ENCODE data around the gene FAM118B. TPM values are rescaled to one million over a fixed set of nuclear protein-coding genes. Genes with fewer than 3 reads are reported as not detected.

Gene FAM118B
- total and polyA plus RNA-seq, 2 of the 4 experiments (the other 2 are of a cell fraction), result 20.0 to 27.2 TPM

DNA sequence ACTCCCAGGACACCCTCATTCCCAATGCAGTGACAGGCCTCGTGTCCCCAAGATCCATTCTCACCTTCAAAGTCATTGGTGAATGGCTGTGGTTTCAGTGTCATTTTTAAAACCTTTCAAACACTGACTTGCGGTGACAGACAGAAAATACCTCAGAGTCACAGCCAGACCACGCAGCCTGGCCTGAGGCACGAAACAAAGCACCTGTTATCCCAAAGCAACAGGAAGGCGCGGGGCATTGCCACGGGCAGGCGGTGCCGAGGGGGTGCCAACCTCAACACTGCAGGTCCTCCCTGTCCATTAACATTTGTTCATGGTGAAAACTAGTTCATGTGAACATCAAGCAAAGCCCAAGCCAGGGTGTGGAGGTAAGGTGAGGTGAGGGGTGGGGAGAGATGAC lies 38.3 kb upstream of the FAM118B start:
- no peak for TF ChIP-seq CHD1 (IDR thresholded peaks at IDR 0.05; ENCODE audit: low read depth, low read length)
- no peak for TF ChIP-seq POLR2A (IDR thresholded peaks at IDR 0.05; ENCODE audit: low read depth, low read length)
- H3K9me1 ChIP-seq (ENCODE audit: insufficient read depth, low read length), result no peaks in the 10 kb centered on the region; the same call in 1 of the 2 replicates
- POLR2A ChIA-PET (ENCODE audit: unreplicated experiment), result no interaction called here
- no peak overlapping the region for H4K91ac ChIP-seq (ENCODE audit: insufficient read depth, low read depth, low read length)
- no peaks in the 10 kb centered on the region for H3K79me1 ChIP-seq (ENCODE audit: low read depth in 1 of 2, low read length in 2 of 2)
- H3K4me3 ChIP-seq (ENCODE audit: insufficient read depth, low read depth, low read length), result no peak overlapping the region
- no peak overlapping the region for H3K14ac ChIP-seq (replicated peaks; ENCODE audit: low read depth, low read length)
- H3K9ac ChIP-seq (ENCODE audit: low read depth, low read length), result no peak overlapping the region
- H2BK5ac ChIP-seq (ENCODE audit: low read depth, low read length, poor library complexity, severe bottlenecking), result no peak overlapping the region
- no peak overlapping the region for H2BK120ac ChIP-seq (ENCODE audit: low read depth, low read length)
- 90% methylated on average over 2 of the region's 9 CpGs; no CpG with 5 or more reads in 1 of the 2 experiments for whole genome bisulfite sequencing, 2 experiments (ENCODE audit: extremely low coverage in 2 of 2, insufficient read length in 1 of 2)
- H2AFZ ChIP-seq (replicated peaks; ENCODE audit: low read length, poor library complexity), result no peak overlapping the region
- H3K27ac ChIP-seq (ENCODE audit: insufficient read depth, low read length), result no peak overlapping the region
- no peaks in the 10 kb centered on the region for H4K20me1 ChIP-seq (ENCODE audit: insufficient read depth, low read length)
- H4K8ac ChIP-seq (ENCODE audit: low read depth in 2 of 2, low read length in 2 of 2), result no peak overlapping the region
- H3K4me2 ChIP-seq (ENCODE audit: low read depth, low read length), result no peak overlapping the region
- H3K23ac ChIP-seq (ENCODE audit: low read depth, low read length), result no peak overlapping the region
- no TSS peak for BruUV-seq (replicated peaks)
- peaks cover 37% of the 10 kb centered on the region for H3K27me3 ChIP-seq (ENCODE audit: control insufficient read depth, insufficient read depth, low read length)
- no peak overlapping the region for H3K4ac ChIP-seq (ENCODE audit: low read depth, low read length)
- no peak overlapping the region for H2BK15ac ChIP-seq (ENCODE audit: low read depth, low read length)
- peaks cover 2% of the 10 kb centered on the region; the same call in 1 of the 2 replicates for H3K4me1 ChIP-seq (ENCODE audit: control insufficient read depth, insufficient read depth, low read length)
- H3K56ac ChIP-seq (ENCODE audit: extremely low read depth, insufficient read depth, low read length), result no peak overlapping the region
- H3K36me3 ChIP-seq (ENCODE audit: control insufficient read depth, insufficient read depth, low read length), result no peaks in the 10 kb centered on the region
- no peaks in the 10 kb centered on the region for H3K9me3 ChIP-seq (ENCODE audit: control insufficient read depth, insufficient read depth, low read length)
- no peak for ATAC-seq (ENCODE audit: low read depth)
- no peak overlapping the region for H2AK9ac ChIP-seq (replicated peaks; ENCODE audit: low read depth, low read length, poor library complexity)
- intact Hi-C loops (cut with micrococcal nuclease) (no loop called here), dilution Hi-C loops (cut with HindIII; ENCODE audit: low sequenced_read_pairs, unreplicated experiment) (no loop called here), in situ Hi-C loops (cut with MboI; ENCODE audit: low sequenced_read_pairs) (no loop called here)
- CTCF ChIA-PET, result no interaction called here
- no peak overlapping the region for H4K5ac ChIP-seq (ENCODE audit: low read depth, low read length)
- DNase-seq, result no peak
- no peak overlapping the region; the same call in 1 of the 2 replicates for H2AK5ac ChIP-seq (ENCODE audit: low read depth, low read length)
- H3K18ac ChIP-seq (ENCODE audit: low read depth, low read length), result no peak overlapping the region
- no peak overlapping the region for H2BK20ac ChIP-seq (ENCODE audit: low read depth, low read length)
